Right lobe of liver (tissue), 6 donors: ENCODE results near the gene SPATA13. TPM values are rescaled to one million over a fixed set of nuclear protein-coding genes. Genes with fewer than 3 reads are reported as not detected.
A peak's percentile ranks its signal among the peaks of the same experiment; 100 is the strongest.
"Not testable (repeated sequence)": the region's sequence is repeated elsewhere in the genome, so short reads cannot be mapped to it uniquely, and the experiment has no call there.

Experiments used
- ATAC-seq, 4 donors: fragments of 200-7000 bp; cut with Tn5 transposase; one replicate each; pipeline ENCODE4 v1.9.1; 2020; ENCODE audit warnings: mild to moderate bottlenecking in 4 of 4, moderate library complexity in 4 of 4
- DNase-seq, 3 donors: peaks; one replicate each; pipeline ENCODE4 v3.0.0-alpha.2; 2020
- H3K27ac ChIP-seq, 3 donors: fragments of 200-600 bp; one replicate each; pipeline ENCODE4 v1.8.0; 2022
- H3K27me3 ChIP-seq, 2 donors: fragments of 200-600 bp; one replicate each; pipeline ENCODE4 v1.8.0; 2022
- H3K36me3 ChIP-seq, 4 donors: fragments of 200-600 bp; sonication (generic) in 1 of 4; one replicate each; pipeline versions ENCODE4 v1.5.1 to v1.8.0; 2017 to 2022; ENCODE audit warnings: control low read depth in 1 of 4
- H3K4me1 ChIP-seq, 4 donors: fragments of 200-600 bp; sonication (generic) in 1 of 4; one replicate each; pipeline versions ENCODE4 v1.5.1 to v1.8.0; 2017 to 2022; ENCODE audit warnings: control low read depth in 1 of 4
- H3K4me3 ChIP-seq, 3 donors: fragments of 200-600 bp; one replicate each; pipeline ENCODE4 v1.8.0; 2022
- H3K9me3 ChIP-seq, 4 donors: fragments of 200-600 bp; sonication (generic) in 1 of 4; one replicate each; pipeline versions ENCODE4 v1.5.1 to v1.8.0; 2017 to 2022; ENCODE audit warnings: control low read depth in 1 of 4
- CTCF ChIP-seq, 4 donors: fragments of 200-600 bp in 3 of 4; fragments of 450-650 bp in 1 of 4; IDR thresholded peaks; one replicate each; pipeline versions ENCODE4 v1.5.1 to v1.8.0; 2016 to 2022; ENCODE audit warnings: antibody characterized with exemption in 4 of 4, mild to moderate bottlenecking in 2 of 4
- POLR2A ChIP-seq: fragments of 450-650 bp; IDR thresholded peaks from one replicate; pipeline ENCODE4 v1.6.1; 2017; ENCODE audit warnings: antibody characterized with exemption, mild to moderate bottlenecking
- WGBS: methylation state at CpG from one replicate; pipeline ENCODE4 v1.1.6; 2018; ENCODE audit warnings: low coverage, low lambda C conversion rate; ENCODE audit not compliant: insufficient coverage; ENCODE audit errors: missing lambda C conversion rate; 5-methylcytosine and 5-hydroxymethylcytosine counted together
- intact Hi-C, 2 donors: fragments of 100-400 bp; cut with DNase I; formaldehyde crosslinking; loops; one replicate each; pipeline versions ENCODE4 v1.11.2 to v1.14.1; 2022
- total RNA-seq, 6 experiments: library from RNA; depleted of rRNA in 2 of 6; stranded (reverse); fragments of >200 nt in 2 of 6; fragmentation: NEBNext Ultra II Directional in 3 of 6; extraction: Animal tissue kit (Norgen Biotek cat#: 25700) in 3 of 6; gene quantifications; one replicate each; pipeline versions ENCODE4 v1.1.0 to v1.2.4, GENCODE V29; 2016 to 2023
- donor health status: DM: no; HTN: yes; CAD: no.
- donor health status: DM: no; HTN: no; CAD: no.
- donor health status: DM: no; HTN: no; CAD: no.
- donor health status: DM: no; HTN: yes; CAD: no.
- donor health status: DM: no; HTN: yes; CAD: no.

SPATA13 gene
- total RNA-seq, 6 experiments from 2014 or later, result 21.5 to 39.9 (median 30.5) TPM

GRCh38 chr13:24319641-24320040 is 159.1 kb downstream of the SPATA13 start:
- not testable (repeated sequence) for ATAC-seq
- WGBS, result 68% methylated on average over 3 of the region's 6 CpGs

GRCh38 chr13:24321416-24321815 is 160.9 kb downstream of the SPATA13 start:
- H3K4me3 ChIP-seq, H3K9me3 ChIP-seq, DNase-seq, ATAC-seq, intact Hi-C loops, H3K27me3 ChIP-seq, H3K36me3 ChIP-seq, H3K4me1 ChIP-seq, H3K27ac ChIP-seq: not testable (repeated sequence)
- 69% methylated on average over 7 of the region's 8 CpGs for WGBS

More at GRCh38 chr13:24319641-24320040, 159.1 kb downstream of the SPATA13 start:
- H3K4me1 ChIP-seq, DNase-seq, H3K4me3 ChIP-seq, intact Hi-C loops, H3K36me3 ChIP-seq, H3K27me3 ChIP-seq, H3K27ac ChIP-seq, H3K9me3 ChIP-seq: not testable (repeated sequence)

DNA sequence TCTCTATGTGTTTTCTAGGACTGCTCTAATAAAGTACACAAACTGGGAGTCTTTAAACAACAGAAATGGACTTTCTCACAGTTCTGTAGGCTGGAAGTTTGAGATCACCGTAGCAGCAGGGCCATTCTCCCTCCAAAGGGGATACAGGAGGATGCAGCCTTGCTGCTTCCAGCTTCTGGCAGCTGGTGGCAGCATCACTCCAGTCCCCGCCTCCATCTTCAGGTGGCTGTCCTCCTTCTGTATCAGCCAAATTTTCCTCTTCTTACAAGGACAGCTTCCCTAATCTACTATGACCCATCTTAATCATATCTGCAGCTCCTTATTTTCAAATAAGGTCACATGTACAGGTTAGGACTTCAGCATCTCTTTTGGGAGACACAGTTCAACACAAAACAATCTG is 161.9 kb downstream of the SPATA13 start:
- H3K27ac ChIP-seq, H3K9me3 ChIP-seq, intact Hi-C loops, H3K36me3 ChIP-seq, H3K27me3 ChIP-seq, H3K4me3 ChIP-seq, DNase-seq, H3K4me1 ChIP-seq: not testable (repeated sequence)
- WGBS, result 88% methylated on average over 1 of the region's 2 CpGs
- peak; percentile 52 to 84 (median 61) for ATAC-seq
- peak in 2 of 4 donors; percentile 18 to 29 for TF ChIP-seq CTCF (IDR thresholded peaks at IDR 0.05)

- Histone ChIP-seq H3K4me3 (no peak overlapping the region), H3K36me3 (no peaks in the 10 kb centered on the region), H3K27me3 (peaks cover 0 to 7% of the 10 kb centered on the region in 2 donors), H3K4me1 (no peaks in the 10 kb centered on the region), H3K9me3 (no peaks in the 10 kb centered on the region), H3K27ac (no peak overlapping the region)
- ATAC-seq (peak in 1 of 4 donors; percentile 25), DNase-seq (no peak)
- intact Hi-C loops, result no loop called here
- no peak for TF ChIP-seq CTCF (IDR thresholded peaks at IDR 0.05)
- no peak for TF ChIP-seq POLR2A
- WGBS, result 74% methylated on average over 6 of the region's 28 CpGs
Observed at GRCh38 chr13:24323036-24323738, 162.7 kb downstream of the SPATA13 start.

- Histone ChIP-seq H3K27me3 (peaks cover 0 to 7% of the 10 kb centered on the region in 2 donors), H3K9me3 (no peaks in the 10 kb centered on the region), H3K36me3 (no peaks in the 10 kb centered on the region), H3K4me1 (no peaks in the 10 kb centered on the region), H3K27ac (no peak overlapping the region), H3K4me3 (no peak overlapping the region)
- DNase-seq, result no peak
- TF ChIP-seq CTCF (IDR thresholded peaks at IDR 0.05), result no peak
- no peak for TF ChIP-seq POLR2A
- intact Hi-C loops, result no loop called here
- 77% methylated on average over 4 of the region's 5 CpGs for WGBS
- ATAC-seq, result no peak
Observed at GRCh38 chr13:24323739-24324075, 163.2 kb downstream of the SPATA13 start.

DNA sequence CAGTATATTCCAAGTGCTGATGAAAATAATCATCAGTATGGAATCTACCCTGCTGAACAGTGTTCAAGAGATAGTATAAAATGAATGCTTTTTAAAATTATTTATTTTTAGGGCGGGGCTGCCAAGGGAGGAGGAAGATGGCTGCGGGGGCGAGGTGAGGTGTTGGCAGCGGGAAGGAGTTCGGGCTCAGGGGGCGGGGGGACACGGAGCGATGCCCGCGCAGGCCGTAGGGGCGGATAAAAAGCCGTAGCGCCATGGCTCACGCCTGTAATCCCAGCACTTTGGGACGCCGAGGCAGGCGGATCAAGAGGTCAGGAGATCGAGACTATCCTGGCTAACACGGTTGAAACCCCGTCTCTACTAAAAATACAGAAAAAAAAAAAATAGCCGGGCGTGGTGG is 167.1 kb downstream of the SPATA13 start:
- ATAC-seq, H3K4me1 ChIP-seq, H3K4me3 ChIP-seq, H3K27me3 ChIP-seq, H3K27ac ChIP-seq, H3K9me3 ChIP-seq, DNase-seq, intact Hi-C loops, H3K36me3 ChIP-seq: not testable (repeated sequence)
- 83% methylated on average over 16 of the region's 23 CpGs for WGBS
